HEK293 (cell line): ENCODE measurements around the gene YARS1.
A peak's percentile ranks its signal among the peaks of the same experiment; 100 is the strongest.

Experiments used
- CTCF ChIA-PET: fragments of 350-600 bp; formaldehyde crosslinking; extraction: SDS; loops from one replicate; lab custom pipeline; 2021; ENCODE audit warnings: antibody characterized with exemption; lab: Yijun Ruan, JAX
- POLR2A ChIA-PET: fragments of 300-600 bp; formaldehyde crosslinking; extraction: SDS; loops from one replicate; lab custom pipeline; 2020; ENCODE audit warnings: antibody characterized with exemption, inconsistent platforms; lab: Yijun Ruan, JAX
- H3K27ac ChIP-seq: fragments of 200-500 bp; sonication (Bioruptor generic); 2 replicates; pipeline ENCODE4 v1.5.1; 2014; ENCODE audit warnings: low read depth, low read length, control low read depth, inconsistent platforms; ENCODE audit errors: extremely low read depth
- H3K36me3 ChIP-seq, 2 experiments: fragments of 200-500 bp in 1 of 2; sonication (Bioruptor generic) in 1 of 2; 1 replicate in 1 of 2; 2 replicates in 1 of 2; pipeline ENCODE4 v1.5.1; 2014 to 2017; ENCODE audit warnings: inconsistent platforms in 2 of 2, low read length in 2 of 2; ENCODE audit not compliant: control insufficient read depth in 2 of 2, insufficient read depth in 1 of 2
- H3K4me1 ChIP-seq: fragments of 200-500 bp; sonication (Bioruptor generic); 2 replicates; pipeline ENCODE4 v1.5.1; 2014; ENCODE audit warnings: mild to moderate bottlenecking, low read length, inconsistent platforms; ENCODE audit not compliant: control insufficient read depth, insufficient read depth
- H3K4me3 ChIP-seq: 2 replicates; pipeline ENCODE4 v1.5.1; 2011; ENCODE audit warnings: low read depth, mild to moderate bottlenecking, control low read depth, low read length, moderate library complexity
- H3K9me3 ChIP-seq: fragments of 200-500 bp; sonication (Bioruptor generic); 2 replicates; pipeline ENCODE4 v1.5.1; 2014; ENCODE audit warnings: low read depth, low read length, inconsistent platforms; ENCODE audit not compliant: control insufficient read depth, insufficient read depth
- ATF2 ChIP-seq: fragments of 450-650 bp; formaldehyde crosslinking; IDR thresholded peaks from 2 replicates; pipeline ENCODE4 v1.5.1; 2016; ENCODE audit warnings: missing biosample characterization, missing genetic modification characterization, low read depth
- IKZF3 ChIP-seq: fragments of 450-650 bp; IDR thresholded peaks from 2 replicates; pipeline ENCODE4 v1.5.0; 2018; ENCODE audit warnings: missing biosample characterization, mild to moderate bottlenecking, missing genetic modification characterization, moderate library complexity
- KLF1 ChIP-seq: fragments of 450-650 bp; formaldehyde crosslinking; IDR thresholded peaks from 2 replicates; pipeline ENCODE4 v1.5.1; 2016; ENCODE audit warnings: missing biosample characterization, missing genetic modification characterization
- KLF17 ChIP-seq: fragments of 450-650 bp; formaldehyde crosslinking; IDR thresholded peaks from 2 replicates; pipeline ENCODE4 v1.5.1; 2016; ENCODE audit warnings: missing biosample characterization, missing genetic modification characterization
- PATZ1 ChIP-seq: fragments of 450-650 bp; formaldehyde crosslinking; IDR thresholded peaks from 2 replicates; pipeline ENCODE4 v1.5.1; 2016; ENCODE audit warnings: missing biosample characterization, missing genetic modification characterization
- PRDM1 ChIP-seq: fragments of 450-650 bp; formaldehyde crosslinking; IDR thresholded peaks from 2 replicates; pipeline ENCODE4; 2016; ENCODE audit warnings: missing biosample characterization, missing genetic modification characterization
- RBAK ChIP-seq: fragments of 450-650 bp; formaldehyde crosslinking; IDR thresholded peaks from 2 replicates; pipeline ENCODE4 v1.5.1; 2016; ENCODE audit warnings: missing biosample characterization, missing genetic modification characterization
- SP7 ChIP-seq: fragments of 450-650 bp; formaldehyde crosslinking; IDR thresholded peaks from 2 replicates; pipeline ENCODE4 v1.5.1; 2016; ENCODE audit warnings: missing biosample characterization, missing genetic modification characterization
- WT1 ChIP-seq: fragments of 450-650 bp; formaldehyde crosslinking; IDR thresholded peaks from 2 replicates; pipeline ENCODE4 v1.5.1; 2016; ENCODE audit warnings: missing biosample characterization, missing genetic modification characterization
- ZBTB17 ChIP-seq: fragments of 450-650 bp; formaldehyde crosslinking; IDR thresholded peaks from 2 replicates; pipeline ENCODE4 v1.5.1; 2016; ENCODE audit warnings: missing biosample characterization, missing genetic modification characterization
- ZBTB20 ChIP-seq: fragments of 450-650 bp; formaldehyde crosslinking; IDR thresholded peaks from 2 replicates; pipeline ENCODE4 v1.5.1; 2016; ENCODE audit warnings: missing biosample characterization, missing genetic modification characterization
- ZBTB48 ChIP-seq: fragments of 450-650 bp; formaldehyde crosslinking; IDR thresholded peaks from 2 replicates; pipeline ENCODE4 v1.5.1; 2016; ENCODE audit warnings: missing biosample characterization, missing genetic modification characterization
- ZFP37 ChIP-seq: fragments of 450-650 bp; formaldehyde crosslinking; IDR thresholded peaks from 2 replicates; pipeline ENCODE4 v1.5.1; 2016; ENCODE audit warnings: missing biosample characterization, missing genetic modification characterization
- ZFP69B ChIP-seq: fragments of 450-650 bp; formaldehyde crosslinking; IDR thresholded peaks from 2 replicates; pipeline ENCODE4 v1.5.1; 2016; ENCODE audit warnings: missing biosample characterization, missing genetic modification characterization
- ZNF10 ChIP-seq: fragments of 450-650 bp; formaldehyde crosslinking; IDR thresholded peaks from 2 replicates; pipeline ENCODE4 v1.5.1; 2017; ENCODE audit warnings: missing biosample characterization, missing genetic modification characterization
- ZNF112 ChIP-seq: fragments of 450-650 bp; formaldehyde crosslinking; IDR thresholded peaks from 2 replicates; pipeline ENCODE4 v1.5.0; 2017; ENCODE audit warnings: missing biosample characterization, missing genetic modification characterization
- ZNF274 ChIP-seq, 2 experiments: fragments of 200-500 bp in 1 of 2; fragments of 450-650 bp in 1 of 2; sonication (Bioruptor generic) in 1 of 2; formaldehyde crosslinking in 1 of 2; IDR thresholded peaks; 2 replicates each; pipeline versions ENCODE4 v1.5.1 to v1.6.1; 2014 to 2016; ENCODE audit warnings: borderline replicate concordance in 1 of 2, inconsistent platforms in 1 of 2, low read length in 1 of 2, missing biosample characterization in 1 of 2, missing genetic modification characterization in 1 of 2
- ZNF280D ChIP-seq: fragments of 450-650 bp; formaldehyde crosslinking; IDR thresholded peaks from 2 replicates; pipeline ENCODE4 v1.5.1; 2016; ENCODE audit warnings: missing biosample characterization, missing genetic modification characterization
- ZNF366 ChIP-seq: fragments of 450-650 bp; formaldehyde crosslinking; conservative IDR thresholded peaks from 2 replicates; pipeline ENCODE4 v1.5.1; 2016; ENCODE audit warnings: missing biosample characterization, missing genetic modification characterization
- ZNF394 ChIP-seq: fragments of 450-650 bp; formaldehyde crosslinking; IDR thresholded peaks from 2 replicates; pipeline ENCODE4 v1.5.1; 2016; ENCODE audit warnings: missing biosample characterization, missing genetic modification characterization, mild to moderate bottlenecking, moderate library complexity, borderline replicate concordance
- ZNF610 ChIP-seq: fragments of 450-650 bp; formaldehyde crosslinking; IDR thresholded peaks from 2 replicates; pipeline ENCODE4 v1.5.1; 2016; ENCODE audit warnings: missing biosample characterization, missing genetic modification characterization, borderline replicate concordance
- ZNF776 ChIP-seq: fragments of 450-650 bp; formaldehyde crosslinking; IDR thresholded peaks from 2 replicates; pipeline ENCODE4 v1.5.0; 2017; ENCODE audit warnings: missing biosample characterization, missing genetic modification characterization, borderline replicate concordance
- ZNF791 ChIP-seq: fragments of 450-650 bp; formaldehyde crosslinking; IDR thresholded peaks from 2 replicates; pipeline ENCODE4 v1.5.1; 2016; ENCODE audit warnings: missing biosample characterization, missing genetic modification characterization

YARS1 gene

GRCh38 chr1:32775640-32776337 is 41.4 kb downstream of the YARS1 start (continued):
- peak; percentile 46; the same call in 1 of the 2 replicates for TF ChIP-seq ZBTB20 (tag by site-specific recombination)
- TF ChIP-seq, all 188 proteins: peak for 6

GRCh38 chr1:32774950-32775634 is 42.1 kb downstream of the YARS1 start:
- POLR2A ChIA-PET = interaction anchor here (0.6 to 3.7 kb wide), 4 partner anchors 21 to 98 kb away, joined by 3 to 41 read pairs (median 9); partner anchors contain the start of gene S100PBP
- no peaks in the 10 kb centered on the region for H3K9me3 ChIP-seq
- no peak overlapping the region for H3K4me3 ChIP-seq
- H3K27ac ChIP-seq = no peak overlapping the region
- H3K36me3 ChIP-seq = peaks cover 7 to 76% of the 10 kb centered on the region in 2 experiments; a peak in 2 of 3 replicates
- no peaks in the 10 kb centered on the region for H3K4me1 ChIP-seq
- TF ChIP-seq ZFP69B (0 out of 2 replicates have a peak, but pooled peaks have one; percentile 16), KLF17 (tag by site-specific recombination) (0 out of 2 replicates have a peak, but pooled peaks have one; percentile 49), ZFP37 (tag by site-specific recombination) (no peak), RBAK (no peak), ZNF274 (IDR thresholded peaks at IDR 0.05; ENCODE audit: low read length) (no peak), ZNF274 (tag by site-specific recombination; IDR thresholded peaks at IDR 0.05; ENCODE audit: borderline replicate concordance) (no peak), PRDM1 (tag by site-specific recombination) (peak; percentile 63; the same call in 1 of the 2 replicates), ZNF10 (tag by site-specific recombination) (no peak), ZNF280D (tag by site-specific recombination) (no peak), PATZ1 (tag by site-specific recombination) (peak; percentile 41), ZBTB48 (tag by site-specific recombination) (peak; percentile 88), ZNF394 (peak; percentile 30; the same call in 1 of the 2 replicates), ZNF791 (tag by site-specific recombination) (no peak), ZNF610 (tag by site-specific recombination) (no peak), WT1 (tag by site-specific recombination) (peak; percentile 90), SP7 (tag by site-specific recombination) (peak; percentile 55), IKZF3 (tag by site-specific recombination) (peak; percentile 81), ZNF112 (no peak), ZNF366 (tag by site-specific recombination) (no peak), ZNF776 (tag by site-specific recombination) (no peak), ZBTB17 (tag by site-specific recombination) (peak; percentile 77), ATF2 (tag by site-specific recombination) (no peak), KLF1 (peak; percentile 85)
- TF ChIP-seq, all 188 proteins: peak for 11
- CTCF ChIA-PET = interaction anchor here (0.8 to 10.8 kb wide), 7 partner anchors 9 to 374 kb away, joined by 3 to 253 read pairs (median 8); no protein-coding TSS in a partner anchor
